ENCODE results near the gene CRLF1.

Gene CRLF1

DNA sequence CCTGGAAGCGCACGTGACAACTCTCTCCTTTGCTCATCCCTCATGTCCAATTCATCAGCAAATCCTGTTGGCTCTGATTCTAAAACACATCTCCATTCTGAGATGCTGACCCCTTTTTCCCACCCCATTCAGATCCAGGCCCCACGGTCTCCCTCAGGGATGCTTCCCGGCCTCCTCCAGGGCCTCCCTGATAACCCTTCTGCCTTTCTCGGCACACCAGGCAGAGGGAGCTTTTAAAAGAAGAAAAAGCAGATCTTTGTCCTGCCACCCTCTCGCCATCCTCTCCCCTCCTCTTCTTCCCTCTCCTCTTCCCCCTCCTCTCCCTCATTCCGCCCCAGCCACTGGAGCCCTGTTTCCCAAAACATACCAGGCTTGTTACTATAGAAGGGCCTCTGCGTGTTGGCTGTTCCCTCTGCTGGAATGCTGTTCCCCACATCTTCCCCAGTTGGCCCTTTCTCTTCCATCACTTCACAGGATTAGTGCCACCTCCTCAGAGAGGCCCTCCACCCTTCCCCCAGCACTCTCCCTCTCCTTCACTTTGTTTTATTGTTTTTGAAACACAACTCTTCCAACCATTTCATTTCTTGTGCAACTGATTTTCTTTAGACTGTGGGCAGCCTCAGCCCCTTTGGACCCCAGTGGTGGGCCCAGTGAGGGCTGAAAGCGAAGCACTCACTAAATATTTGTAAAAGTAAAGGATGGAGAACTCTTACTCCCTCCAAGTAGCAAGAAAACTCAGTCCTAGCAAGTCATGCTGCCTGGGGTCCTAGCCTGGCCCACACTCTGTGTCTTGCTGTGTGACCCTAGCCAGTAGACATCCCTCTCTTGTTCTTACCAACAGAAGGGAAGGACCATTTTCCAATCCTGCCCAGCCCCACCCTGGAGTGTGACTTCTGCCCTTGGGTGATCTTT lies 2.5 kb upstream of the CRLF1 start:
- TF ChIP-seq GATA3 (IDR thresholded peaks at IDR 0.05; ENCODE audit: low read depth, low read length) (no peak), GATA2 (IDR thresholded peaks at IDR 0.05; ENCODE audit: low read depth, low read length) (no peak)

DNA sequence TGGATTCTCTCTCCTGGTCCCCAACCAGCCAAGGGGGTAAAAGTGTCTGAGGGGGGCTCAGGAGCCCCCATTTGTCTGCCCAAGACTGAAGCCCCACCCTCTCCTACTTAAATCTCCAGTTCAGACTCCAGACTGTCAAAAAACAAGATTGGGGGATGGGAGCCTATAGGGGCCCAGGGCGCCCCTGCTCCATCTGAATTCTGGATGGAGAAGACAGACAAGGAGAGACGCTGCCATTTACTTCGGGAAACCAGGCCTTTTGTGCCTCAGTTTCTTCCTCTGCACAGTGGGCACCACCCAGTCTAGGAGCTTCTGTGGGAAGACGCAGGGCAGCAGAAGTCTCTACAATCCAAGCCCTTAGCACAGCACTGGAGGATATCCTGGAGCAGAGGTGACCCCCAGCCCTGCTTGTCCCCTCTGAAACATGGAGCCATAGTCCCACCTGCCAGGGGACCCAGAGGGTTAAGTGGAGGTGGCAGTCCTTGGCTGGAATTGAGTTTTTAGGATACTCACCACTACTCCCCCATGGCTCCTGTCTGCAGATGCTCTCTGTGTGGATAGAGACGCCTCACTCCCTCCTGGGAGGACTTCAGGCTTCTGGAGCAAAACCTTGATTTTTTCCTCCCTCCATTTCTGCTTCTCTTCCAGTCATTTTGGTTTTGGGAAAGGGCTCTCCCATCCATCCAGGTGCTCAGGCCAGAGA lies 1.7 kb upstream of the CRLF1 start:
- no peak for TF ChIP-seq GATA3 (IDR thresholded peaks at IDR 0.05; ENCODE audit: low read depth, low read length)
- no peak for TF ChIP-seq GATA2 (IDR thresholded peaks at IDR 0.05; ENCODE audit: low read depth, low read length)

DNA sequence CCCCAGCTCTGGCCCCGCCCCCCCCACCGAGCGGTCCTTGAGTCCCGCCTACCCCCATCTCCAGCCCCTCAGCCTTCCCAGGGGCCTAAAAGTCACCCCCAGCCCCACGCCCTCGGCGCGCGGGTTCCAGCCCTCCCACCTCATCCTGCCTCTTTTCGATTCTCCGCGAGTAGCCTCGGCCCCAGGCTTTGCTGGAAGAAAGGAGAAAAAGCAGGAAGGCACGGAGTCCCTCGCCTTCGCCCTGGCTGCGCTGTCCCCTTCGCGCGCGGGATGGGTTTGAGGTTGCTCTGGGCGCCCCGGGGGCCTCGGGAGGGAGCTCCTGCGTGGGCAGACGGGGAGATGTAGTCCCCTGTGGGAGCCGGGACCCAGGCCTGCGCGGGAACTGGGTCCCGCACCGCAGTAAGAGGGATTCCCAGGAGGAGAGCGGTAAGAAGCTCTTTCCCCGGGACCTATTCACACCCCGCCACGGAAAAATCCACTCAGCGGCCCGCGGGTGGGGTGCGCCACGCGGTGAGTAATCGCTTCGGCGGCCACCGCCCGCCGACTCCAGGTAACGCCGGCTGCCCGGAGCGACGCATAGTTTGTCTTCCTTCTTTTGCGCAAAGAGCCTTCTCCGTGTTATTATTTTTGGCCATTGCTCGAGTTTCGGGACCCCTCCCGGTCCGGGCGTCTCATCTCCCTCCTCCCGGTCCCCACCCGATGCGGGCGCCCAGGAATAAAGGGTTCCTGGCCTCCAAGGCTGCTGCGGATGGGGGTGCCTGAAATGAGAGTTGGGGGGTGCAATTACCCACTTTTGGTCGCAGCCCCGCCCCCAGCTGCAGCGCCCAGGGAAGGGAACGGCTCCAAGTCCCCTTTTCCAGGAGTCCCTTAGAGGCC lies 865 bp upstream of the CRLF1 start:
- no peak for TF ChIP-seq GATA2 (IDR thresholded peaks at IDR 0.05; ENCODE audit: low read depth, low read length)
- no peak for TF ChIP-seq GATA3 (IDR thresholded peaks at IDR 0.05; ENCODE audit: low read depth, low read length)

DNA sequence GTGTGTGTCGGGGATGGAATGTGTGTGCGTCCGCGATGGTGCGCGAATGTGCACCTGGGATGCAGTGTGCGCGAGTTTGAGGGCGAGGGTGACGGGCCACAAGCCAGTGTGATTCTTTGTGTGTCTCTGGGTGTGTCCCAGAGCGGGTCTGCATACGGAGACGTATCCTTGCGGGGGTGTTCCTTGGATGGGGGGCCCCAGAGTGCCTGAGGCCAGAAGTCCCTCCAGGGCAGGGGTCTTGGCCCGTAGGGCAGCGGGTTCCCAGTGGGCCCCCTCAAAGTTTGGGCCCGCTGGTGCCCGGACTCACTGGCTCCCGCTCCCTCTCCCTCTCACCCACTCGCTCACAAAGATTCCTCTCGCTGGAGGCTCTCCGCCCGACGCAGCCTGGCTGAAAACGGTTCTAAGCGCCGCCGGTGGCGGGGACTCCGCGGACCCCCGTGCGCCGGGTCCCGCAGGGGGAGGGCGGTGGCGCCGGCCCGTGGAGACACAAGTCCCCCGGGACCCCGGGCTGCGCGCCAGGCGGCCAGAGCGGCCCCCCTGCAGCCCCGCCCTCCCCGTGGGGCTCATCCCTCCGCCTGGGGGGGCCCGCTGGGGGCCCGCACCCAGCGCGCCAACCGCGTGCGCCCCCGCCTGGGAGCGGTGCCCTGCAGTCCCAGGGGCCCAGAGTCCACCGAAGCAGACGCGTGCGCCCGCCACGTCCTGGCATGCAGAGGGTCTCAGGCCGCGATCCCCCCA lies 886 bp downstream of the CRLF1 start:
- TF ChIP-seq GATA2 (IDR thresholded peaks at IDR 0.05; ENCODE audit: low read depth, low read length) = no peak
- no peak for TF ChIP-seq GATA3 (IDR thresholded peaks at IDR 0.05; ENCODE audit: low read depth, low read length)

DNA sequence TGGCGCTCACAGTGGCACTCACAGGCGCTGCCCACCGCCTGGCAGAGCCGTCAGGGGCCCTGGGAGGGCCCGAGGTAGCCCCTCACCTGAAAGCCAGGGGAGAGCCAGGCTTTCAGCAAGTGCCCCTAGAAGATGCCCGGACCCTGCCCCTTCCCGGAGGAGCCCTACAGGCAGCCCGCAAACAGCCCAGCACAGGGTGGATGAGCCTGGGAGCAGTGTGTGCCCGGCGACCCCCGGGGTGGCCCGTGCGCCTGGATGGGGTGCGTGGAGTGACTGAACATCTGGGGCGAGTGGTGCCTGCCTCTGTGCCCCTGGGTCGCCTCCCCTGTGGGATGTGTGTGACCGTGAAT lies 1.4 kb downstream of the CRLF1 start:
- TF ChIP-seq GATA3 (IDR thresholded peaks at IDR 0.05; ENCODE audit: low read depth, low read length) = no peak
- no peak for TF ChIP-seq GATA2 (IDR thresholded peaks at IDR 0.05; ENCODE audit: low read depth, low read length)

DNA sequence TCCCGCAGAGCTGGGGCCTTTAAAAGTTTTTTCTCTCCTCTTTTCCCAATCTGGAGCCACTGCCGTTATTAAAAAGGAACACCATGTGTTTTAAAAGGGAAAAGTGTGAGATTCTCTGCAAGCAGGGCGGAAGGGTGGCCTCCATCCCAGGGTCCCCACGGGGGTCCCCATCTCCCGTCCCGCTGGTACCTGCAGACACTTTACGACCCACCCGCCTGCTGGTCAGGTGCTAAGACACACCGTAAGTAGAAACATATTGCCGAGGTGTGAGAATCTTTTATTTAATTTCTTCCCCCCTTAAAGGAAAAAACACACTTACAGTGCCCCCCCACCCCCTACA lies 1.8 kb downstream of the CRLF1 start:
- no peak for TF ChIP-seq GATA2 (IDR thresholded peaks at IDR 0.05; ENCODE audit: low read depth, low read length)
- TF ChIP-seq GATA3 (IDR thresholded peaks at IDR 0.05; ENCODE audit: low read depth, low read length) = no peak

DNA sequence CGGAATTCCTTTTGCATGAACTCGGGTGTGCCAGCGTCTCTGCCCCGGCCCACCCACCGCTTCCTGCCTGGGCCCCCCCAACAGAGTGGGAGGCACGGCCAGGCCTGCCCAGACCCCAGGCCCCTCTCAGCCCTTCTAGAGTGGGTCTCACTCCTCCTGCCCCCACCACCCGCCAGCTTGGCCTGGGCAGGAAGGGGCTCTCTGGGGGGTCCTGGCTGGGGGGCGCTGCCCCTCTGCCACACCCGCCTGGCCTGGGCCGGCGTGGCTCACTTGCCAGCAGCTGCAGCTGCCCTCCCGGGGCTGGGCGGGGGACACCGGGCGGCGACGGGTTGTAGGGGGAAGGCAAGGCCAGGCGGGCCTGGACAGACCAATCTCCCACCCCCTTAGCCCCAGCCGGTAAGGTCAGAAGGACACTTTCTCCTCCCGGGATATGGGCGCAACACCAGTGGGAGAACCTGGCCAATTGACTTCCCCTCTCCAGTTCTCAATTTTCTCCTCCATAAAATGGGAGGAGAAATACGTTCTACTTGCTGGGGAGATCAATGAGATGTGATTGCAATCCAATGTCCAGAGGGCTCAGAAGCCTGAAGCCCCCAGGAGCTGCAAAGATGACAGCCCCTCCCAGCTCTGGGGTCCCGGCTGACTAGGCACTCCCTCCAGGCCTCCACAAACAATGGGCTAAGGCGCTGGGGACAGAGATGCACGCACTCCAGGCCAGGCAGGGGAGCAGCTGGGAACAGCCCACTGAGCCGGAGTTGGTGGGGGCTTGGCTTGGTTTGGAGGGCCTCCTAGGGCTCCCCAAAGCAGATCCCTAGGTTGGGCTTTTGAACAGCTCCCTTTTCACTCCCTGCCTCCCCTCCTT lies 2.4 kb downstream of the CRLF1 start:
- TF ChIP-seq GATA3 (IDR thresholded peaks at IDR 0.05; ENCODE audit: low read depth, low read length) = no peak
- no peak for TF ChIP-seq GATA2 (IDR thresholded peaks at IDR 0.05; ENCODE audit: low read depth, low read length)

DNA sequence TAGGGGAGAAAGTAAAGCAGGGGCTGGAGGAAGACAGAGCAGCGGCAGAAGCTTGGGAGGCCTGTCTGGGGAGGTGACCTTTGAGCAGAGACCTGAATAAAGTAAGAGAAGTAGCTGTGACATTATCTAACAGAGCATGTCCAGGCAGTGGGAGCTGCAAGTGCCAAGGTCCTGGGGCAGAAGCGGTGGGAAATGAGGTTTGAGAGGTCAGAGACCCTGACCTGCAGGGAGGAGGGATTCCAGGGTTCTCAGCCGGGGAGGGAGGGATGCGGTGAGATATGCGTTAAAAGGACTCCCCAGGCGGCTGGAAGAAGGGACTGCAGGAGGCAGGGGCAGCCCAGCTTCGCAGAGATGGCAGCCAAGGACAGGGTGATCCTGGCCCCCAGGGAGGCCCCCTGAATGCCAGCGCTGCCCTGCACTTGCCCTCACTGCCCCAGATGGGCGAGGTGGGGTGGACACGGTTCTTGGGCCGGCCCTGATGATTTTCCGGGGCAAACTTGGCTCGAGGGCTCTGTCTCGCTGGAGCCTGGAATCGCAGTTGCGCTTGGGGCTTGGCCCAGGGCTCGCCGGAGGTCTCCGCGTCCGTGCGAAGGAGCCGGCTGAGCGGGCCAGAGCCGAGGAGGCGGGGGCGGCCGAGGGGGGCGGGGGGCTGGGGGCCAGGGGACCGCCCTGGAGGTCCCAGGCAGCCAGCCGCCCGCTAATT lies 3.2 kb downstream of the CRLF1 start:
- TF ChIP-seq GATA2 (IDR thresholded peaks at IDR 0.05; ENCODE audit: low read depth, low read length) (no peak), GATA3 (IDR thresholded peaks at IDR 0.05; ENCODE audit: low read depth, low read length) (no peak)

DNA sequence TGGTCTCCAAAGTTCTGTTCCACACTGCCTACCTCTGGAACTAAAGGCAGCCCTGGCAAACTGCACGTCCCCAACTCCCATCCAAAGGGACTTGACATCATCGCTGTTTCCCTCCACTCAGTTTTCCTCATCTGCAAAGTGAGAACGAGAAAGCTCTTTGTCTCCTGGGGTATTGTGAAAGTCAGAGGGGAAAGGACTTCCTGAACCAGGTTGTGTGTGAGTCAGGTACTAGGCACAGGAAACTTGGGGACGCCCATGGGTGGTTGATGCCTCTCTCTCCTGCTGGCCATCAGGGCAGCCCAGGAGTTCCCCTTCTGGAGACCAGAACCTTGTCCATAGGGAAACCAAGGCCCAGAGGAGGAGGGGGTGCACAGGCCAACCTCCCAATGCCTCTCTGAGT lies 4.7 kb downstream of the CRLF1 start:
- TF ChIP-seq GATA3 (IDR thresholded peaks at IDR 0.05; ENCODE audit: low read depth, low read length) (no peak), GATA2 (IDR thresholded peaks at IDR 0.05; ENCODE audit: low read depth, low read length) (no peak)

DNA sequence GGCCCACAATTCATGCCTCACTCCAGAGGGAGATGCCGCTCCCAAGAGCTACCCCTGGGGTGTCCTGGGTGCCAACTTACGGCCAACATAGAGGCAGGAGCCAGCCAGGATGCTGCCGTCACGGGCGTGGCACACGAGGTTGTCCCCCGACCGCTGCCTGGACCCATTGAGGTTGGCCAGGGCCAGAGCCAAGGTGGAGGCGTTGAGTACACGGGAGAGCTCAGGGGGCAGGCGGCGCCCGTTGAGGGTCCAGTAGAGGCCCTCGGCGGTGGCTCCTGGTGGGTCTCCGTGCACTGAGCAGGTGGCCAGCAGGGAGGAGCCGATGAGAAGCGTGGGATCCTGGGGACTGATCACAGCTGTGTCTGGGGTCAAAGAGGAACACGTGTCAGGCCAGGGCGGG lies 7.1 kb downstream of the CRLF1 start:
- TF ChIP-seq GATA3 (IDR thresholded peaks at IDR 0.05; ENCODE audit: low read depth, low read length) (no peak), GATA2 (IDR thresholded peaks at IDR 0.05; ENCODE audit: low read depth, low read length) (no peak)

DNA sequence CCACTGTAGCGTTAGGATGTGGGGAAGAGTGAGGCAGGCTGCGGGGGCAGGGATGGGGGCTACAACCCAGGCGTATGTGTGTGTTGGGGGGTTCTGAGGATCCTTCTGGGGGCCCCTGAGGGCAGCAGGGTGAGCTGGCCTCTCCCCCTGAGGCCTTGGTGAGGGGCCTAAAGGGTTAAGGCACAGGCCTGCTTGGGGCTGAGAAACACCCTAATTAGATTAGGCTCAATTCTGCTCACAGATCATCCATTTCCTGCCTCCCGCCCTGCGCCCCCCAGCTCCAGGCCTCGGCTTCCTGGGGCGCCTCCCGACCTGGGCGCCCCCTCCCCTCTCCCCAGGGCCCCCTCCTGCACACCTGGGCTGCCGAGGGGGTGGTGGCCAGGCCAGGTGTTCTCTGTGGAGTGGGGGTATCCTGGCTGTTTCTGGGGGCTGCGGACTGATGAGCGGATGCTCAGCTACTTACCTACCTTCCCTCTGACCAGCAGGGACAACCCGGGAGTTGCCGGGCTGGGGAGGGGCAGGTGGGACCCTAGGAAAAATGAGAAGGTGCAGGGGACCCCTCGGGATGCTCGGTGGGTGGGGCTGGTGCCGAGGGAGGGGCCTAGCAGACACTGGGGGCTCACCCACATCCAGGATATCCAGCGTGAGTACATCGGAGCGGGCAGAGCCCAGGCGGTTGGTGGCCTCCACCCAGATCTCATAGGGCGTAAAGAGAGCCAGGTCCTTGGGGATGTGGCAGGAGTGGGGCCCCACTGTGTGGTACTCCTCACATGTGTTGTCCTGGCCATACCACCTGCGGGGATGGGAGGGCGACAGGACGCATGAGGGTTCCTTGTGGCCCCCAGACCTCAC lies 8.6 kb downstream of the CRLF1 start:
- no peak for TF ChIP-seq GATA2 (IDR thresholded peaks at IDR 0.05; ENCODE audit: low read depth, low read length)
- TF ChIP-seq GATA3 (IDR thresholded peaks at IDR 0.05; ENCODE audit: low read depth, low read length) = no peak

Data from SH-SY5Y (cell line).